Stimulated activated CD8-positive, alpha-beta memory T cell treated with anti-CD3 and anti-CD28 coated beads, Interleukin-12 subunit alpha, Interleukin-12 subunit beta, amount 100 ng/mL, for 4 hours (primary cell): ENCODE measurements around the gene IL10.
A peak's percentile ranks its signal among the peaks of the same experiment; 100 is the strongest.
"Not testable (repeated sequence)": the region's sequence is repeated elsewhere in the genome, so short reads cannot be mapped to it uniquely, and the experiment has no call there.

Experiments used
- DNase-seq: peaks from one replicate; pipeline ENCODE4 v3.0.0-alpha.2; 2020; ENCODE audit warnings: low read depth

IL10 gene

DNA sequence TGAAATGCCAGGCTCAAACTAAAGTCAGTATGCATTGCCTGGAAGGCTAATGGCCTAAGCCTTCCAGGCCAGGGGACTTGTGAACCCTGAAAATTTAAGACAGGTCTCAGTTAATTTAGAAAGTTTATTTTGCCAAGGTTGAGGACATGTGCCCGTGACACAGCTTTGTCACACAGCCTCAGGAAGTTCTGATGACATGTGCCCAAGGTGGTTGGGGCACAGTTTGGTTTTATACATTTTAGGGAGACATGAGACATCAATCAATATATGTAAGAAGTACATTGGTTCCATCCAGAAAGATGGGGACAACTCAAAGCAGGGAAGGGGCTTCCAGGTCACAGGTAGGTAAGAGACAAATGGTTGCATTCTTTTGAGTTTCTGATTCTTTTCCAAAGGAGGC is 6.5 kb downstream of the IL10 start:
- not testable (repeated sequence) for DNase-seq

DNA sequence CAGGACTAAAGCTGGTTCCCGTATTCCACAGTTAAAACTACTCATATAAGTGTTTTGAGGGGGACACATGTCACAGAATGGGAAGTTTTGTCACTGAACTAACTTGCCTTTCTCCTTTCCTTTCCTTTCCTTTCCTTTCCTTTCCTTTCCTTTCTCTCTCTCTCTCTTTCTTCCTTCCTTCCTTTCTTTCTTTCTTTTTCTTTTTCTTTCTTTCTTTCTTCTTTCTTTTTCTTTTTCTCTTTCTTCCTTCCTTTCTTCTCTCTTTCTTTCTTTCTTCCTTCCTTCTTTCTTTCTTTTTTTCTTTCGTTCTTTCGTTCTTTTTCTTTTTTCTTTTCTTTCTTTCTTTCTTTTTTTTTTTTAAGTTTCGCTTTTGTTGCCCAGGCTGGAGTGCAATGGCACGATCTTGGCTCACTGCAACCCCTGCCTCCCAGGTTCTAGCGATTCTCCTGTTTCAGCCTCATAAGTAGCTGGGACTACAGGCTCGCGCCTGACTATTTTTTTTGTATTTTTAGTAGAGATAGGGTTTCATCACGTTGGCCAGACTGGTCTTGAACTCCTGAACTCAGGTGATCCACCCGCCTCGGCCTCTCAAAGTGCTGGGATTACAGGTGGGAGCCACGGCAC is 9.4 kb downstream of the IL10 start:
- DNase-seq: not testable (repeated sequence)

DNA sequence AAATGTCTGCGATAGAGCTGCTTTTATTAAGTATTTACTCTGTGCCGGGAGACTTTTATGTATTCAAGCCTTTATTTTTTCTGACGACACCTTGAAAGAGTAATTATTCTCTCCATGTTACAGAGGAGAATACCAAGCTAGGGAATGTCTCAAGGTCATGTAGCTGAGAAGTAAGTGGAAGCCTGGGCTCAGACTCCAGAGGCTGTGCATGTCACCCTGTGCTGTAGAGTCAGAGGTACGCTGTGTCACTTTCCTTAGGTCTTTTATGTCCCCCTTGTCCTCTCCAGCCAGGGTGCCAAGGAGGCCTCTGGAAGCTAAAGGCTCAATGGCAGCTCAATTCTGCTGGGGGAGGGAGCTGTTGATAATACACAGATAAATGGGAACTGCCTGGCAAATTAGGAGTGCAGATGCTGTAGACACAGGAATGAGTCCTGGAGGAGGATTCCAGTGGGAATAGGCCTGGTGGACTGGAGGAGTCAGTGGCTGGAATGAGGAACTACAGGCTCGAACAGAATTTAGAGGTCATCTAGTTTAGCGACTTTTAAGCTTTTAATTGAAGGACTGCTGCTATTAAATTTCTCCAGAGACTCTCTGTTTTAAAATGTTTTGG is 11.0 kb downstream of the IL10 start:
- no peak for DNase-seq

DNA sequence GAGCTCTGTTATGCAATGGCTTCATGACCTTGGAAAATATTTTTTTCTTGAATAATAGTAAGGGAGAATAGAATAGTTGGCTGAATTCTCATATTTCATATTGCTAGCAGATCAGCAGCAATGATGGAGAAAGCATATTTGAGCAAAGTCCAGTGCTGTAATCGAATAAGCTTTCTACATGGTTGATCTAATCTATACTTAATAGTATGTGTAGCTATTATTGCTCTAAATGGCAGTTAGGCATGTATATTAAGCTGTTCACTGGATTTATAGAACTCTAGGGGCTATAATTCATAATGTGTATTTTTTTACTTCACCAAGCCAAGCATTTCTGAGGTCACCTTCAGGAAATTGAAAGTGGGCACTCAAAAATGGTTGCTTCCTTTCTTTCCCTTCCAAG is 11.7 kb downstream of the IL10 start:
- no peak for DNase-seq

DNA sequence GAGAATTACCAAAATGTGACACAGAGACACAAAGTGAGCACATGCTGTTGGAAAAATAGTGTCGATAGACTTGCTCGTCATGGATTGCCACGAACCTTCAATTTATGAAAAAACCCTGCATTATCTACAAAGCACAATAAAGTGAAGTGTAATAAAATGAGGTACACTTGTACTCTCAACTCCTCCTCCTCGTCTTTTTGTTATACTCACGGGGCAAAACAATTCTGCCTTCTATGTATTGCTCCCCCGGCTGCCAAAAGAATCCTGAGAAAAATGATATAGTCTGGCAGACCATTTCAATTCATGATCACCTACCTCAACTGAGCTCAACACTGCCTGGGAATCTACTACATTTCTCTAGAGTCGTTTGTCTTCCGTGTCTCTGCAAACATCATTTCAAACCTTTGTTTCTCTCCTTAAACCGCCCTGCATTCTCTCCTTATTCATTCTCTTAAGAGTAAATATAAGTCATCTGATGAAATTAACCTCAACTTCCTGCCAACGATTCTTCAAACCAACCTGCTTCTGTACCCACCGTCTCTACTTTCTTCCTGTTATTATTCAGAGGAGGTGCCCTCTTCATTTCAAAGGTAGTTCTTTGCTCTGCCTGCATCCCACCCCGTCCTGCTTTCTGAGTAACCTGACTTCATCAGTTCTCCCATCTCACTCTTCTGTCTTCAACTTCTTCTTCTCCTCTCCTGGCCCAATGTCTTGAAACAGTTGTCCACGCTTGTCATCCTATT is 14.6 kb downstream of the IL10 start:
- DNase-seq: no peak

DNA sequence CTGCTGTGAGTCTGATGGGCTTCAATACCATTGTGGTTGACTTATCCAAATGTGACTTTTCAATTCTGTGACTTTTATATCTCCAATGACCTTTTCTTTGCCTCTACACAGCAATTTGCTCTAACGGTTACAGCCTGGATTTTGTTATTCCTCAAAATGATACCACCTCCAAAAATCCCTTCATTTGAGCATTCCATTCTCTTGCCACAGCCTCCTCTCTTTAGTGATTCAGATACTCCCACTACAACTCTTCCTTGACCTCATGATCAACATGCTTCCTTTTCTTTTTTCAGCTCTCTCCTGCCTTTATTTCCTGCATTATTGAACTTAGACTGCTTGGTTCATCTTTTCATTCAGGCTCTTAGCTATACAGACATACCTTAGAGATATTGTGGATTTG is 18.3 kb downstream of the IL10 start:
- DNase-seq: no peak

DNA sequence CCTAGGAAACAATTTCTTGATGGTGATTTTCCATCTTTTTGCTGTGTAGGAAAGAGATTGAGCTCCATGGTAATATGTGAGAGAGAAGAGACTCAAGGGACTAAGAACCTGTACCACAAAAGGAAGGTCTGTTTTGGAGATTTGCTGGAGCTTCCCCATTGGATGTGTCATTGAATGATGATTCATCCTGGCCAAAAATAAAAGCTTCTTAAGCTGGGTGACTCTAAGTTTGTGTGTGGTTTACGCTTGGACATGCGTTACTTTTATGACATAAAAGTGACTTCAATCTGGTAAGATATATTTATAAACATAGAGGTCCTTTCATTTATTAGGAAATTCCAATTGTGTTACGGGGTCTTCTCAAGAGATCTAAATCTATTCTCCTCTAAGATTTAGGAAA is 19.2 kb downstream of the IL10 start:
- no peak for DNase-seq

DNA sequence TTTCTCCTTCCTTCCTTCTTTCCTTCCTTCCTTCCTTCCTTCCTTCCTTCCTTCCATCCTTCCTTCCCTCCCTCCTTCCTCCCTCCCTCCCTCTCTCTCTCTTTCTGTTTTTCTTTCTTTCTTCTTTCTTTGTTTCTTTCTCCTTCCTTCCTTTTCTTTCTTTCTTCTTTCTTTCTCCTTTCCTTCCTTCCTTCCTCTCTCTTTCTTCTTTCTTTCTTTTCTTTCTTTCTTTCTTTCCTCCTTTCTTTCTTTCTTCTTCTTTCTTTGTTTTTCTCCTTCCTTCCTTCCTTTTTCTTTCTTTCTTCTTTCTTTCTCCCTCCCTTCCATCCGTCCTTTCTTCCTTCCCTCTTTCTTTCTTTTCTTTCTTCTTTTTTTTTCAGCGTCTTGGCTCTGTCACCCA is 19.8 kb downstream of the IL10 start:
- no peak for DNase-seq

DNA sequence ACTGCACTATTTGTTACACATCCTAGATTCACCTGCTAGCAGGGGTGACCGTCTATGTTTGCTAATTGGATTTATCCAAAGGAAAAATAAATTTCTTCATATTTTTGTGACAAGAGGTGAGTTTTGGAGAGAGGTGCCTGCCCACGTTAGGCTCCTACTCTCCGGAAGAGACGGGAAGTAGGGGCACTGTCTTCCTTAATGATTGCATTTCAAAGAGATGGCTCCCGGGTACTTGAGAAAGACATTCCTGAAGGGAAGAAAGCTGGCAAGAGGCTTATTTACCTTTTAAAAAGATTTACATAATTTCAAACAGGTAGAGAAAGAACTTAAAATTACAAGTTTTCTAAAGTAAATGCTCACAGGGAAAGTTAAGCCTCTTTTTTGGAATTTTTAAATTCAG is 20.4 kb downstream of the IL10 start:
- DNase-seq: no peak

DNA sequence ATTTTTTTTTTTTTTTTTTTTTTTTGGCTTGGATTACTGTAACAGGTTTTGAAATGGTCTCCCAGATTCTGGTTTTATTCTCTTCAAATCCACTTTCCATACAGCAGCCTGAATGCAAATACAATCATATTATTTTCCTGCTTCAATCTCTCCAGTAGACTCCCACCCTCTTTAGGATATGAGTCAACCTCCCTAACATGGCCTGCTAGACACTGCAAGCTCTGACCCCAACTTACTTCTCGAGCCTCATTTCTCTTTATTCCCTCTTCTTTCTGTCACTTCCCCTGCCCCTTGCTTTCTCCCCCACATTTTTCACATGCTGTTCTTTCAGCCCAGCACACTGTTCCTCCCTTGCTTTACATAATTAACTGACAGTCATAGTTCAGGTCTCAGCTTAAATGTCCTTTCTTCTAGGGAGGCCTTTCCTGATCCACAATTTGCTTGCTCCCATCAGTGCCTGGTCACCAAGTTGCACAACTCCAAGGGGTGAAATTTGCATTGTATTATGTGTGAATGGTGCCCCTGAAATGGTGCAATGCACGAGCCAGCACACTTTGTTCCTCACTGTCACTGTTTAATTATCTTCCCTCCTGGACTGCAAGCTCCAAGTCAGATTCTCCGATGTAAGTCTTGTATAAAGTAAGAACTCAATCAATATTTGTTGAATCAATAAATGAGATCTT is 23.8 kb downstream of the IL10 start:
- no peak for DNase-seq

DNA sequence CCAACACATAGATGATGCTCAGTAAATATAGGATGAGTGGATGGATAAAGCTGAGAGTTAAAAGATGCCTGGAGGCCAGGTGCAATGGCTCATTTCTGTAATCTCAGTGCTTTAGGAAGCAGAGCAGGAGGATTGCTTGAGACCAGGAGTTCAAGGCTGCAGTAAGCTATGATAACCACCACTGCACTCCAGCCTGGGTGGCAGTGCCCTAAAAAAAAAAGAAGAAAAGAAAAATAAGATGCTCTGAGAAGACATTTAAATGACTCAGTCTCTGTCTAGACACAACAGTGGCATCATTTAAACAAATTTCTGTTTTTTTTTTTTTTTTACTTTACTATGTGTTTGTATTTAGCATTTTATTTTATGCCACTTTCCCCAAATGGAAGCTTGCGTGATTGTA is 27.0 kb downstream of the IL10 start:
- no peak for DNase-seq

DNA sequence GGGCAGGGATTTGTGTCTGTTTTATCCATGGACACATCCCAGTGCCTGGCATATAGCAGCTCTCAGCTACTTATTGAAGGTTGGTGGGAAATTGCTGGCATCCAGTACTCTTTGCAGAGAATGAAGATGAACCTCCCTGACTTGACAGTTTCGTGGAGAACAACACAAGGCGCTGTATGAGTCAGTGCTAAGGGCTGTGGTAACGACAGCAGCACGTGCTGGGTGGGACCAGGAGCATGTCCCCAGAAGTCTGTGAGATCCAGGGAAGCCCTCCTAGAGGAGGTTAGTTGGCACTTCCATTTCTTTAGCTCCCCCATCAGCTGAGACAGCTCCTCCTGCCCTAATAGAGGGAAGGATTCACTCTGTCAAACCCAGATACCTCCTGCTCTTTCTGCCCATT is 27.6 kb downstream of the IL10 start:
- no peak for DNase-seq

DNA sequence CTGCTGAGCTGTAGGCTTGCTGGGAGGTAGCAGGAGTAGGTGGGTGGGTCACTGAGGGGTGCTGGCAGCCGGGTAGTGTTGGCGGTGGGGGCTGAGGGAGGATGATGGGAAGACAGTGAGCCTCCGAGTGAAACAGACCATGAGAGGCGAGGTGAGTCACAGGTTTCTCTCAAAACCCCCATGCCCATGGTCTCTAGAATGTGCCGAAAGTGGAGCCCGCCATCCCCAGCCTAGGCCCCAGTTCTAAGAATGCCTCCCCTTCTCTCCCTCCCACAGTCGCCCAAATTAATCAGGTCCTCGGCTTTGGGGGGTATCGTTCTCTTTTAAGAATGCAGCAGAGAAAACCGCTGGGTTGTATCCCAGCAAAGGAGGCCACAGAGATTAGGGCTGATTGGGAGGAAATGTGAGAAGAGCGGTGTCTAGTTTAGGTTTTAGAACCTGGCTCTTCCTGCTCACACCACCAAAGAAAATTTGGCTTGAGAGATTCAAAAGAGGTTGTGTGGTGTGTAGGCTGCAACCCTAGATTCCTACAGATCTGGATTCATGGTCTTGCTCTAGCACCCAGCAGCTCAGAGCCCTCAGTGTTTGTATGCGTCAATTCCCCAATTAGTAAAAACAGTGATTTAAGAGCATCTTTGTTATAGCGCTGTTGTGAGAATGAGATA is 29.4 kb downstream of the IL10 start:
- no peak for DNase-seq

DNA sequence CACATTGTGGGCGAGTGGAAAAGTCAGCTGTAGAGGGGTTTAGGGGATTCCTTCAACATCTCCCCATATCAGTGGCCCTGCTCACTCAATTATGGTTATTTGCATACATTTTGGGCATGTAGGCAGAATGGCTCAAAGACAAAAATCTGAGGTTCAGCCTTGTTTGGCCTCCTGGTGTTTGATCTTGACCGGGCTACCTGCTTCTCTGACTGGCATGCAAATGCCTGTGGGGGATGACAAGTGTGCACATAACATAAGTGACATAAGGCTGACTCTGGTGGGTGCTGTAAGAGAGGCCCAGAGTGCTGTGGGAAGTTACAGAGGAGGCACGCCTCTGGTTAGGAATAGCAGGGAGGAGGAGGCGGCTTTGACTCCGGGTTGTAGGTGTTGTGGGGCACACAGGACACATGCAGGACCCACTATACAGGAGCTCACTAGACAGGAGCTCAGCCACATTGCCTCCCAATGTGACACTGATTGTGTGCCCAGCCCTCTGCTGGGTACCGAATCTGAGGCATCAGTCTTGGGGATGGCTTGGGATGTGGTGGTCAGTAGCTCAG is 31.1 kb downstream of the IL10 start:
- no peak for DNase-seq

DNA sequence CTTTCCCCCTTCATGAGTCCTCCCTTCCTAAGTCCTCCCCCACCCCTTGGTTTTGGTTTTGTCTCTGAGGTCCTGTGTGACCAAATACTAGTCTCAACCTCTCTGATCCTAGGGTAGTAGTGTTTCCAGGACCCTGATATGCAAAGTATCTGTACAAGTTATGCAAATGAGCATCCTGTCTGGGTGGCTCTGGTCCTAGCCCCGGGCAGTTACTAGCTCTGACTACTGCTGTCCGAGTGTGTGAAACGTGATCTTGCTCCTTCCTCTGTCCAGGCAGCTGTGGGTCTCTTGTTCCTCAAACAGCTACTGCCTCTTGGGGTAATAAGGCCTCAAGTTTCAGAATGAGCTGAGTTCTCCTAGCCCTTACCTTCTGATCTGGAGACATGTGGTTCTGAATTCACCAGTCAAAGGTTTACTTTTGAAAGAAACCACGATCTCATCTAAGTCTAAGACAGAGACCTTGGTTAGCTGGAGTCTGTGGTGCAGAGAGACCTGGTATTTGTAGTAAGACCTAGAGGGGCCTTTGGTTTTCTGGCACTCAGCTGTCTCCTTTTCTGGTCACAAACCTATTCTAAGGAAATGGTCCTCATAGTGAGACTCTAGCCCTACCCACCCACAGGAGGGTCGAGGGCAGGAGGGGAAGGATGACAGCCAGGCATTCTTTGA is 32.8 kb downstream of the IL10 start:
- no peak for DNase-seq

DNA sequence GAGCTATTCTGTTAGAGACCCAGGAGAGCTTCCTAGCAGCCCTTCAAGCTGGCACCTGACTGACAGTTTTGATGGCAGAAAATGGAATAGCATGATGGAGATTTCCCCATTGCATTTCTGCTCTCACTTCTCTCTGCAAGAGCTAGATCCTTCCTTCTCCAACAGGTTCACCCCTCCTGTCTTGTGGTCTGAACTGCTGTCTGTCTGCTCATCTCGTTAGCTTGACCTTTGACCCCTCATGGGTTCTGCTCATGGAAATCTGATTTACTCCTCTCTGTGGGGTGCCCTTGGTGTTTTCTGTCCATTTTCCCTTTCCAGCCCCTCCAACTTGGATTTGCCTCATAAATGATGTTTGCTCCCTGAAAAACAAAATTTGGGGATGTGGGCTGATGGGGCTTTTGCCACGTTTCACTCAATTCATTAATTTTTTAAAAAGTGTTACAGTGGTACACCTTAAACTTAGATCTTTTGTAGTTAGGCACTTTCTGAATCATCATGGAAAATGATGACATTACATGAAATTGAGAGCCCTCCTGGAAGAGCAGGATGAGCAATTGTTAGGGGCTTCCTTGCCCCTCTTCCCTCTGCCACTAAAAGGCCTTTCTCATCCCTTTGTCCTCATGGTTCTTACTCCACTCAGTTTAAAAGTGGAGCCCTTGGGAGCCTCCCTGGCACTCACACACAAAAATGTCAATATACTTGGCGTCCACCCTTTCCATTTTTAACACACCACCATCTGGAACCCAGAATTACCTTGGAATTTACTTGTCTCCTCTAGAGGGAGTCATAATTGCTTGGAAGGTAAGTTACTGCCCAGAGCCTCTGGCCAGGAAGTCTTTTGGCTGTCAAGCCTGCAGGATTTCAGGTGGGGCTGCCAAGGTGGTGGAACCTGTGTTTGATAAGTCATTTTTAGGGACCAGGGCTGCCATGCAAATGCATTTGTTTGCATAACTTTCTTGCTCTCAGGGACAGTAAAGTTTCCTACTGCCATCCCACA is 33.6 kb downstream of the IL10 start:
- no peak for DNase-seq

DNA sequence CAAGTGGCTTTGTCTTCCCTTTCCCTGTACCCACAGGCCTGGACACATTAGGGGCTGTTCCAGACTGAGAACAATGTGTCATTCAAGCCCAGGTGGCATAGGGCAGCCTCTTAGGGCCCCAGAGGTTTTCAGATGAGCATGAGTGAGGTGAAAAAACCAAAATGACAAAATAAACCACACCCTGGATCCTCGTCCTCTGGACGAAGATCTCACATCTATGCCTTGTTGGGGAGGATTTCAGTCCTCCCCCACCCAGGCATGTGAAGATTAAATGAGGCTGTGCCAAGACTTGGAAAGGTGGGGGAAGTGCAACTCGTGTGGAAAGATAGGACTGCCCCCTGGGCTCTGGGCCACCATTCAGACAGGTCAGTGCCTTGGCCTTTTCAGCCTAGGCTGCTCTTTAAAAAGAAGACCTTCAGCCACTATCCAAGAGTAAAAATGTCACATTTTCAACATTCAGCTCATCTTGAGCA is 34.5 kb downstream of the IL10 start:
- DNase-seq: no peak

DNA sequence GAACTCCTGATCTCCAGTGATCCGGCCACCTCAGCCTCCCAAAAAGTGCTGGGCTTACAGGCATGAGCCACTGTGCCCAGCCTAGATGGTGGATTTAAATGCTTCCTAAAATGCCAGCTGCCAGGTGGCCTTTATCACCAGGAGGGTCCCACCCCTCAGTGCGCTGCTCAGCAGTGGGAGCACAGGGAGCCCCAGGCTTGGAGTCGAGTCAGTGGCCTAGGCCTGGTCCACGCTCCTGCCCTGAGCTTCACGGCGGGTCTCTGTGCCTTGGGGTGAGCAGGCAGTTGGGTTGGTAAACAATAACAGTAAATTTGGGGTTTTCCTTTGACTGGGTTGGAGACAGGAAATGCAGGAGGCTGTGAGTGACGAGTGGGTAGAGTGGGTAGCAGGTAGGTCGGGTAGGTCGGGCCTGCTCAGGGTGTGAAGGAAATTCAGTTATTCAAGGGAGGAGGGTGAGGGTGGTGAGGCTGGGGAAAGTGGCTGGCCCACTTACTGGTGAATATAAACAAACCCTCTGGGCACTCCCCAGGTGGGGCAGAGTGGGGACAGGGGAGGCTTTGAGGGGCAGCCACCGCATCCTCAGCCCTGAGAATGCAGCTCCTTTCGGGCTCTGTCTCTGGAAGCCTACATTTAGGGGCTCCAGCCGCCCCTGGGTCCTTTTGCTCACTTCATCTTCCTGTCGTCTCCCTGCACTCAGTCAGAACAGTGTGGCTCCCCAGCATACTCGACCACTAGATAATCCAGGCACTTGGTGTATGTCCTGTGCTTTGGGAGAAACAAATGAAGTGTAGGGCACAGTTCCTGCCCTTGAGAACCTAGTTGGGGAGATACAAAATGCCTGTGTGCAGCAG is 35.2 kb downstream of the IL10 start:
- DNase-seq: peak; percentile 26

DNA sequence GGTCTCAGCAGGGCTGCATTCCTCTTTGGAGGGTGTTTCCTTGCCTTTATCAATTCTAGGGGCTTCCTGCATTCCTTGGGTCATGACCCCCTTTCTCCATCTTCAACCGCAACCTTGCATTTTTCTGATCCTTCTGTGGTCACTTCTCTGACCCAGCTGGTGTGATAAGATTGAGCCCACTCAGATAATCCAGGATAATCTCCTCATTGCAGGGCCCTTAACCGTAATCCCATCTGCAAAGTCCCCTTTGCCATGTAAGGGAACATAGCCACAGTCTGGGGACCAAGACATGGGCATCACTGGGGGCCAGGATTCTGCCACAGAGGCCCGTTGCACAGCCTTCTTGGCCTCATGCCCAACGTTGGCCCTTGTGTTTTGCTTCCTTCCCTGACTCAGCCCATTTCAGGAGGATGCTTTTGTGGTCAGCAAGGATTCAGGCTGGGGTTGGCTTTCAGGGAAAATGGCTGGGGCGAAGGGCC is 36.7 kb downstream of the IL10 start:
- DNase-seq: no peak
